K562 (cell line): ENCODE measurements around the gene COP1. TPM values are rescaled to one million over a fixed set of nuclear protein-coding genes. Genes with fewer than 3 reads are reported as not detected.

Experiments
- KLF10 ChIP-seq: fragments of 250-450 bp; sonication (Bioruptor Pico); IDR thresholded peaks from 2 replicates; pipeline ENCODE4 v1.6.1; 2021; ENCODE audit warnings: matching md5 sums
- MAFK ChIP-seq: IDR thresholded peaks from 2 replicates; pipeline ENCODE4 v1.6.1; 2011; ENCODE audit warnings: low read length, improper control_type of control experiment
- POLR2AphosphoS2 ChIP-seq: IDR thresholded peaks from 2 replicates; pipeline ENCODE4 v1.6.1; 2012; ENCODE audit warnings: low read length, improper control_type of control experiment
- PRPF4 ChIP-seq: fragments of 200-400 bp; formaldehyde crosslinking; IDR thresholded peaks from one replicate; pipeline ENCODE4 v1.6.1; 2017; ENCODE audit warnings: low read length, low read depth, mild to moderate bottlenecking; ENCODE audit not compliant: insufficient read depth, poor library complexity, severe bottlenecking
- polyA plus RNA-seq, 8 experiments: library from polyadenylated mRNA; depleted of rRNA in 4 of 8; stranded (reverse) in 5 of 8; unstranded in 3 of 8; fragments of >200 nt; fragmentation: Nextera tagmentation in 2 of 8; fragmentation: Illumina TruSeq in 1 of 8; extraction: Ambion mirVana in 2 of 8; extraction: Trizol in 1 of 8; gene quantifications; 2 replicates each; pipeline versions ENCODE4 v1.2.1 to v1.2.3, GENCODE V29; 2011 to 2014; ENCODE audit warnings: inconsistent platforms in 1 of 8, missing spikeins in 1 of 8
- total RNA-seq, 7 experiments: library from RNA; depleted of rRNA in 6 of 7; stranded (reverse); fragments of >200 nt in 6 of 7; fragmentation: Illumina TruSeq in 2 of 7; extraction: Trizol in 2 of 7; gene quantifications; 2 replicates each; pipeline versions ENCODE4 v1.2.1 to v1.2.3, GENCODE V29; 2011 to 2021; ENCODE audit warnings: low replicate concordance in 1 of 7
- TF ChIP-seq, protein P1 (sequence below): IDR thresholded peaks from 3 replicates; pipeline ENCODE4 v1.6.1; 2011; ENCODE audit warnings: borderline replicate concordance, mild to moderate bottlenecking, moderate library complexity; ENCODE audit not compliant: insufficient read length; ENCODE audit errors: extremely low read depth
- TF ChIP-seq, protein P2 (sequence below): sonication (generic); formaldehyde crosslinking; IDR thresholded peaks from 2 replicates; pipeline ENCODE4 v1.8.0; 2022; ENCODE audit warnings: mild to moderate bottlenecking, missing genetic modification reagents
- TF ChIP-seq, protein P3 (sequence below): fragments of 450-650 bp; IDR thresholded peaks from 2 replicates; pipeline ENCODE4 v1.7.0; 2016; ENCODE audit warnings: borderline replicate concordance

COP1 gene
- total and polyA plus RNA-seq, 9 of the 15 experiments (the other 6 are each of a cell fraction or from before 2014, with no cell fraction given), result 25.8 to 77.7 (median 58.6) TPM

GRCh38 chr1:175984813-175985212, 222.3 kb downstream of the COP1 start (continued):
- TF ChIP-seq, protein P1, sequence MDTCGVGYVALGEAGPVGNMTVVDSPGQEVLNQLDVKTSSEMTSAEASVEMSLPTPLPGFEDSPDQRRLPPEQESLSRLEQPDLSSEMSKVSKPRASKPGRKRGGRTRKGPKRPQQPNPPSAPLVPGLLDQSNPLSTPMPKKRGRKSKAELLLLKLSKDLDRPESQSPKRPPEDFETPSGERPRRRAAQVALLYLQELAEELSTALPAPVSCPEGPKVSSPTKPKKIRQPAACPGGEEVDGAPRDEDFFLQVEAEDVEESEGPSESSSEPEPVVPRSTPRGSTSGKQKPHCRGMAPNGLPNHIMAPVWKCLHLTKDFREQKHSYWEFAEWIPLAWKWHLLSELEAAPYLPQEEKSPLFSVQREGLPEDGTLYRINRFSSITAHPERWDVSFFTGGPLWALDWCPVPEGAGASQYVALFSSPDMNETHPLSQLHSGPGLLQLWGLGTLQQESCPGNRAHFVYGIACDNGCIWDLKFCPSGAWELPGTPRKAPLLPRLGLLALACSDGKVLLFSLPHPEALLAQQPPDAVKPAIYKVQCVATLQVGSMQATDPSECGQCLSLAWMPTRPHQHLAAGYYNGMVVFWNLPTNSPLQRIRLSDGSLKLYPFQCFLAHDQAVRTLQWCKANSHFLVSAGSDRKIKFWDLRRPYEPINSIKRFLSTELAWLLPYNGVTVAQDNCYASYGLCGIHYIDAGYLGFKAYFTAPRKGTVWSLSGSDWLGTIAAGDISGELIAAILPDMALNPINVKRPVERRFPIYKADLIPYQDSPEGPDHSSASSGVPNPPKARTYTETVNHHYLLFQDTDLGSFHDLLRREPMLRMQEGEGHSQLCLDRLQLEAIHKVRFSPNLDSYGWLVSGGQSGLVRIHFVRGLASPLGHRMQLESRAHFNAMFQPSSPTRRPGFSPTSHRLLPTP, result no peak
- TF ChIP-seq KLF10 (no peak), MAFK (no peak), POLR2AphosphoS2 (no peak), PRPF4 (no peak)
- TF ChIP-seq, protein P2, sequence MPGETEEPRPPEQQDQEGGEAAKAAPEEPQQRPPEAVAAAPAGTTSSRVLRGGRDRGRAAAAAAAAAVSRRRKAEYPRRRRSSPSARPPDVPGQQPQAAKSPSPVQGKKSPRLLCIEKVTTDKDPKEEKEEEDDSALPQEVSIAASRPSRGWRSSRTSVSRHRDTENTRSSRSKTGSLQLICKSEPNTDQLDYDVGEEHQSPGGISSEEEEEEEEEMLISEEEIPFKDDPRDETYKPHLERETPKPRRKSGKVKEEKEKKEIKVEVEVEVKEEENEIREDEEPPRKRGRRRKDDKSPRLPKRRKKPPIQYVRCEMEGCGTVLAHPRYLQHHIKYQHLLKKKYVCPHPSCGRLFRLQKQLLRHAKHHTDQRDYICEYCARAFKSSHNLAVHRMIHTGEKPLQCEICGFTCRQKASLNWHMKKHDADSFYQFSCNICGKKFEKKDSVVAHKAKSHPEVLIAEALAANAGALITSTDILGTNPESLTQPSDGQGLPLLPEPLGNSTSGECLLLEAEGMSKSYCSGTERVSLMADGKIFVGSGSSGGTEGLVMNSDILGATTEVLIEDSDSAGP (CRISPR knock-in tag), result no peak
- TF ChIP-seq, protein P3, sequence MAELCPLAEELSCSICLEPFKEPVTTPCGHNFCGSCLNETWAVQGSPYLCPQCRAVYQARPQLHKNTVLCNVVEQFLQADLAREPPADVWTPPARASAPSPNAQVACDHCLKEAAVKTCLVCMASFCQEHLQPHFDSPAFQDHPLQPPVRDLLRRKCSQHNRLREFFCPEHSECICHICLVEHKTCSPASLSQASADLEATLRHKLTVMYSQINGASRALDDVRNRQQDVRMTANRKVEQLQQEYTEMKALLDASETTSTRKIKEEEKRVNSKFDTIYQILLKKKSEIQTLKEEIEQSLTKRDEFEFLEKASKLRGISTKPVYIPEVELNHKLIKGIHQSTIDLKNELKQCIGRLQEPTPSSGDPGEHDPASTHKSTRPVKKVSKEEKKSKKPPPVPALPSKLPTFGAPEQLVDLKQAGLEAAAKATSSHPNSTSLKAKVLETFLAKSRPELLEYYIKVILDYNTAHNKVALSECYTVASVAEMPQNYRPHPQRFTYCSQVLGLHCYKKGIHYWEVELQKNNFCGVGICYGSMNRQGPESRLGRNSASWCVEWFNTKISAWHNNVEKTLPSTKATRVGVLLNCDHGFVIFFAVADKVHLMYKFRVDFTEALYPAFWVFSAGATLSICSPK, result no peak
